Measurements from ENCODE around the gene MAP4K5.

MAP4K5 gene

DNA sequence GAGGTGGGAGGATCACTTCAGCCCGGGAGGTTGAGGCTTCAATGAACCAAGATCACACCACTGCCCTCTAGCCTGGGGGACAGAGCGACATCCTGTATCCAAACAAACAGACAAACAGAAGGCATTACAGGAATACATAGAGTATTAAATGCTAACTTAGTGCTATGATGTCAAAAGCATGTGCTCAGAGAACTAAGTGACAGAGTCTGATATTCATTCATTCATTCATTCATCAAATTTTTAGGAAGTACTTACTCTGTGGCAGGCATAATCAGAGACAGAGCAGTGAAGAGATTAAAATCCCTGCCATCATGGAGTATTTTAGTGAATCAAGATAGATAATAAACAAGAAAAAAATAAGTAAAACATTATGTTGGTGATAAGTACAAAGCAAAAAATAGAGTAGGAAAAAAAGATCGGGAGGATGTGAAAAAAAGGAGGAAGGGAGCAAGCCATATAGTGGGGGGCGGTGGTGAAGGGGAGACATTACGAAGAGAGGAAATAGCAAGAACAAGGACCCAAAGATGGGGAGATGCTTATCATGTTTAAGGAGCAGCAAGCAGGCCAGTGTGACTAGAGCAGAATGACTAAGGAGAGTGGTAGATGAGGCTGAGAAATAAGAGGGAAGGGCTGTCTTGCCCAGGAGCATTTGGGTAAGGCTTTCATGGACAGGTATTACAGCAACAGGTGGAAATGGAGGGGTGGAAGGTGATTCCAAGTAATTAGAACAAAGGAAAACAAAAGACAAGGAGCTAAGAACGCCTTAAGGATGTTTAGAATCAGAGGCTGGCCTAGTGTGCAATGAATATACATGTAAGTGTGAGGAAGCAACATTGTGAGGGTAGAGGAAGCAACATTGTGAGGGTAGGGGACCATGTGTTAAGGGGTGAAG is 2.8 kb downstream of the MAP4K5 start:
- ChIA-PET CTCF (interaction anchor here (1.4 kb wide), 2 partner anchors 208 to 210 kb away, joined by 4 read pairs; no protein-coding TSS in a partner anchor), POLR2A (no interaction called here)
- no peak for DNase-seq (ENCODE audit: extremely low spot score)
- no peak for TF ChIP-seq CTCF (IDR thresholded peaks at IDR 0.05; ENCODE audit: control extremely low read depth, extremely low read depth, low read depth, missing control alignments)

DNA sequence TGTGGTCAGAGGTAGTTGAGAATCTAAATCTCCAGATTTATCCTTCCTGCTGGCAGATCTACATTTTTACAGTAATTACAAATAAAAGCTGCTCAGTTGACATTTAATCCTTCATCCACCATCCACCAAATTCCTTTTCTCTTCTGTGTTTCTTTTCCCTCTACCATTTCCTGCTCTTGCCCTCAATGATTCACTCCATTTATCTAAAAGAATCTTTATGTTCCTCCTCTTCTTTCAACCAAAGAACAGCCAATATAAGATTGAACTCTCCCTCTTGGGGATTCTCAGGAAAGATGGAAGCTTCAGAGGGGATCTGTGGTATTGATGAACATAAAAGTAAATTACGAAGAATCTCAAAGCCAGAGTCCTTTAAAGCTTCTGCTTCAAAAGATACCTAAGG is 4.4 kb downstream of the MAP4K5 start:
- DNase-seq (ENCODE audit: extremely low spot score) = no peak
- TF ChIP-seq CTCF (IDR thresholded peaks at IDR 0.05; ENCODE audit: control extremely low read depth, extremely low read depth, low read depth, missing control alignments) = no peak
- ChIA-PET POLR2A (interaction anchor here (0.7 kb wide), 1 partner anchor 180 kb away, joined by 4 read pairs; no protein-coding TSS in a partner anchor), CTCF (interaction anchor here (1.1 to 1.4 kb wide), 3 partner anchors 185 to 209 kb away, joined by 3 to 4 read pairs (median 4); no protein-coding TSS in a partner anchor)

- ChIA-PET POLR2A (no interaction called here), CTCF (interaction anchor here (1.0 to 3.9 kb wide), 3 partner anchors 18 to 663 kb away, joined by 3 to 14 read pairs (median 3); no protein-coding TSS in a partner anchor)
- DNase-seq (ENCODE audit: extremely low spot score) = no peak
- no peak for TF ChIP-seq CTCF (IDR thresholded peaks at IDR 0.05; ENCODE audit: control extremely low read depth, extremely low read depth, low read depth, missing control alignments)
Measured at GRCh38 chr14:50524731-50525515, 7.4 kb downstream of the MAP4K5 start.

GRCh38 chr14:50524060-50524459 is 8.3 kb downstream of the MAP4K5 start:
- DNase-seq (ENCODE audit: extremely low spot score) = peak; percentile 25
- POLR2A ChIA-PET = no interaction called here
- TF ChIP-seq CTCF (IDR thresholded peaks at IDR 0.05; ENCODE audit: control extremely low read depth, extremely low read depth, low read depth, missing control alignments) = no peak
- CTCF ChIA-PET = interaction anchor here (0.6 to 3.9 kb wide), 4 partner anchors 19 to 662 kb away, joined by 3 to 14 read pairs (median 3); no protein-coding TSS in a partner anchor

- no peak for DNase-seq (ENCODE audit: extremely low spot score)
- ChIA-PET POLR2A (interaction anchor here (1.1 kb wide), 1 partner anchor 292 kb away, joined by 3 read pairs; no protein-coding TSS in a partner anchor), CTCF (interaction anchor here (1.1 to 3.9 kb wide), 5 partner anchors 8 to 203 kb away, joined by 3 to 14 read pairs (median 7); partner anchors contain the start of gene MAP4K5)
- no peak for TF ChIP-seq CTCF (IDR thresholded peaks at IDR 0.05; ENCODE audit: control extremely low read depth, extremely low read depth, low read depth, missing control alignments)
Measured at GRCh38 chr14:50523271-50524041, 8.9 kb downstream of the MAP4K5 start.

All from GM10248 (cell line).